HepG2 (cell line): Measurements from ENCODE around the gene DAB1. TPM values are rescaled to one million over a fixed set of nuclear protein-coding genes. Genes with fewer than 3 reads are reported as not detected.

Experiments
- ATAC-seq: fragments of 200-7000 bp; cut with Tn5 transposase; 3 replicates; pipeline ENCODE4 v1.9.1; 2020; ENCODE audit warnings: mild to moderate bottlenecking, moderate library complexity
- BruUV-seq: library from RNA; stranded (reverse); fragments of 400-500 nt; replicated peaks from 2 replicates; lab custom pipeline; 2021; lab: Mats Ljungman, UMichigan
- CTCF ChIA-PET: fragments of 300-600 bp; formaldehyde crosslinking; extraction: SDS; loops from one replicate; lab custom pipeline; 2021; ENCODE audit warnings: low total read pairs, inconsistent platforms, low intra/inter-chr PET ratio; lab: Yijun Ruan, JAX
- POLR2A ChIA-PET: fragments of 350-600 bp; sonication (Branson Sonifier 250); formaldehyde crosslinking; loops from one replicate; lab custom pipeline; 2020; ENCODE audit warnings: antibody characterized with exemption, inconsistent platforms; lab: Yijun Ruan, JAX
- DNase-seq: peaks from one replicate; pipeline ENCODE4 v3.0.0-alpha.2; 2015; ENCODE audit warnings: low spot score
- FAIRE-seq: peaks from 3 replicates; lab custom pipeline; 2011; peaks lifted over from hg19 to GRCh38; lab: Jason Lieb, UNC
- H2AFZ ChIP-seq: one replicate; pipeline ENCODE4 v1.6.1; 2011; ENCODE audit warnings: low read length, inconsistent platforms
- H3K27ac ChIP-seq: fragments of 300-600 bp; 3 replicates; pipeline ENCODE4 v1.8.0; 2011; ENCODE audit warnings: mixed run types, mild to moderate bottlenecking, mixed read lengths, low read length, inconsistent platforms; ENCODE audit not compliant: insufficient read depth; ENCODE audit errors: extremely low read length
- H3K27me3 ChIP-seq, 2 experiments: fragments of 200-600 bp in 1 of 2; 2 replicates in 1 of 2; 3 replicates in 1 of 2; pipeline versions ENCODE4 v1.6.0 to v1.8.0; 2011; ENCODE audit warnings: low read length in 2 of 2, mild to moderate bottlenecking in 2 of 2, moderate library complexity in 2 of 2, inconsistent platforms in 1 of 2; ENCODE audit not compliant: insufficient read depth in 2 of 2, control insufficient read depth in 1 of 2
- H3K36me3 ChIP-seq, 2 experiments: fragments of 200-600 bp in 1 of 2; replicated peaks in 1 of 2; 2 replicates in 1 of 2; 3 replicates in 1 of 2; pipeline versions ENCODE4 v1.5.1 to v1.8.0; 2011; ENCODE audit warnings: low read length in 2 of 2, inconsistent platforms in 1 of 2; ENCODE audit not compliant: insufficient read depth in 2 of 2, control insufficient read depth in 1 of 2
- H3K4me1 ChIP-seq: 2 replicates; pipeline ENCODE4 v1.5.1; 2012; ENCODE audit warnings: low read length, inconsistent platforms; ENCODE audit not compliant: insufficient read depth
- H3K4me2 ChIP-seq: 2 replicates; pipeline ENCODE4 v1.6.0; 2011; ENCODE audit warnings: low read depth, low read length, inconsistent platforms
- H3K4me3 ChIP-seq, 3 experiments: fragments of 200-600 bp in 1 of 3; sonication (generic), shearing (Covaris generic) in 1 of 3; replicated peaks in 1 of 3; 2 replicates each; pipeline ENCODE4 v1.5.1; 2011 to 2016; ENCODE audit warnings: low read length in 3 of 3, inconsistent platforms in 2 of 3, low read depth in 2 of 3, mild to moderate bottlenecking in 2 of 3, control low read depth in 1 of 3, mixed read lengths in 1 of 3; ENCODE audit not compliant: insufficient read depth in 1 of 3
- H3K79me2 ChIP-seq: one replicate; pipeline ENCODE4 v1.6.1; 2011; ENCODE audit warnings: low read length, inconsistent platforms; ENCODE audit not compliant: insufficient read depth
- H3K9ac ChIP-seq: 2 replicates; pipeline ENCODE4 v1.6.0; 2011; ENCODE audit warnings: mild to moderate bottlenecking, low read depth, low read length, inconsistent platforms; ENCODE audit not compliant: insufficient read depth
- H3K9me3 ChIP-seq: 2 replicates; pipeline ENCODE4 v1.5.1; 2012; ENCODE audit warnings: mild to moderate bottlenecking, low read length
- H4K20me1 ChIP-seq: 2 replicates; pipeline ENCODE4 v1.6.0; 2011; ENCODE audit warnings: inconsistent platforms, mild to moderate bottlenecking, low read length, moderate library complexity; ENCODE audit not compliant: insufficient read depth
- AHR ChIP-seq: IDR thresholded peaks from 2 replicates; pipeline ENCODE4 v1.6.1; 2018; ENCODE audit warnings: missing genetic modification reagents, missing compliant biosample characterization
- CENPX ChIP-seq: sonication (generic); formaldehyde crosslinking; IDR thresholded peaks from 2 replicates; pipeline ENCODE4 v1.9.0; 2021; ENCODE audit warnings: mild to moderate bottlenecking, missing genetic modification reagents, moderate library complexity
- ELK4 ChIP-seq: sonication (generic); formaldehyde crosslinking; IDR thresholded peaks from 2 replicates; pipeline ENCODE4 v1.9.0; 2021; ENCODE audit warnings: missing genetic modification reagents, borderline replicate concordance
- IRF2 ChIP-seq: IDR thresholded peaks from 2 replicates; pipeline ENCODE4 v1.6.1; 2018; ENCODE audit warnings: missing genetic modification reagents, missing compliant biosample characterization
- KLF12 ChIP-seq: sonication (generic); formaldehyde crosslinking; IDR thresholded peaks from 2 replicates; pipeline ENCODE4 v1.4.0; 2020; ENCODE audit warnings: missing genetic modification reagents, borderline replicate concordance
- KLF16 ChIP-seq, 2 experiments: sonication (generic) in 1 of 2; formaldehyde crosslinking in 1 of 2; IDR thresholded peaks; 2 replicates each; pipeline versions ENCODE4 v1.6.1 to v1.8.0; 2016 to 2023; ENCODE audit warnings: missing genetic modification reagents in 2 of 2, missing compliant biosample characterization in 1 of 2
- MAZ ChIP-seq, 2 experiments: sonication (generic) in 1 of 2; formaldehyde crosslinking in 1 of 2; IDR thresholded peaks; 2 replicates each; pipeline versions ENCODE4 v1.5.0 to v1.6.1; 2012 to 2020; ENCODE audit warnings: low read depth in 2 of 2, mild to moderate bottlenecking in 2 of 2, borderline replicate concordance in 1 of 2, improper control_type of control experiment in 1 of 2, low read length in 1 of 2, missing genetic modification reagents in 1 of 2, moderate library complexity in 1 of 2
- NCOA1 ChIP-seq: sonication (generic); formaldehyde crosslinking; IDR thresholded peaks from 2 replicates; pipeline ENCODE4 v1.9.0; 2021; ENCODE audit warnings: missing genetic modification reagents
- RFXANK ChIP-seq: IDR thresholded peaks from 2 replicates; pipeline ENCODE4 v1.6.1; 2016
- ZBTB38 ChIP-seq: sonication (generic); formaldehyde crosslinking; IDR thresholded peaks from 2 replicates; pipeline ENCODE4 v1.5.1; 2020; ENCODE audit warnings: mild to moderate bottlenecking, missing genetic modification reagents
- ZGPAT ChIP-seq: IDR thresholded peaks from 2 replicates; pipeline ENCODE4 v1.6.1; 2016; ENCODE audit warnings: mild to moderate bottlenecking
- ZNF280D ChIP-seq: sonication (generic); formaldehyde crosslinking; IDR thresholded peaks from 2 replicates; pipeline ENCODE4 v1.5.1; 2020; ENCODE audit warnings: mild to moderate bottlenecking, missing genetic modification reagents
- ZNF616 ChIP-seq: sonication (generic); formaldehyde crosslinking; IDR thresholded peaks from 2 replicates; pipeline ENCODE4 v1.5.0; 2020; ENCODE audit warnings: low read depth, mild to moderate bottlenecking, missing genetic modification reagents
- whole genome bisulfite sequencing: methylation state at CpG from one replicate; pipeline ENCODE4 v1.1.6; 2017; ENCODE audit warnings: low lambda C conversion rate; 5-methylcytosine and 5-hydroxymethylcytosine counted together
- in situ Hi-C: cut with HindIII; loops from 2 replicates; pipeline ENCODE4 v1.10.0; 2017; ENCODE audit warnings: low pct_unique_long_range_greater_than_20kb; ENCODE audit not compliant: extremely low pct_ligation_motif_present
- intact Hi-C: fragments of 100-400 bp; cut with micrococcal nuclease; formaldehyde crosslinking; loops from one replicate; pipeline ENCODE4 v1.10.0; 2022; ENCODE audit not compliant: unreplicated experiment
- polyA plus RNA-seq, 8 experiments: library from polyadenylated mRNA; depleted of rRNA in 3 of 8; stranded (reverse) in 7 of 8; unstranded in 1 of 8; fragments of >200 nt; fragmentation: Illumina TruSeq in 4 of 8; extraction: Trizol in 4 of 8; gene quantifications; 2 replicates each; pipeline versions ENCODE4 v1.2.1 to v1.2.3, GENCODE V29; 2011 to 2016; ENCODE audit warnings: low read depth in 4 of 8, missing spikeins in 1 of 8, mixed read lengths in 1 of 8; ENCODE audit not compliant: insufficient read depth in 1 of 8
- total RNA-seq, 5 experiments: library from RNA; depleted of rRNA; stranded (reverse); fragments of >200 nt; fragmentation: Illumina TruSeq; extraction: Trizol; gene quantifications; 2 replicates each; pipeline ENCODE4 v1.2.3, GENCODE V29; 2016; ENCODE audit warnings: low read depth in 1 of 5

DAB1 gene
- total and polyA plus RNA-seq, 2 of the 13 experiments (the other 11 are each of a cell fraction or from before 2014, with no cell fraction given): 0.04 to 0.13 TPM

DNA sequence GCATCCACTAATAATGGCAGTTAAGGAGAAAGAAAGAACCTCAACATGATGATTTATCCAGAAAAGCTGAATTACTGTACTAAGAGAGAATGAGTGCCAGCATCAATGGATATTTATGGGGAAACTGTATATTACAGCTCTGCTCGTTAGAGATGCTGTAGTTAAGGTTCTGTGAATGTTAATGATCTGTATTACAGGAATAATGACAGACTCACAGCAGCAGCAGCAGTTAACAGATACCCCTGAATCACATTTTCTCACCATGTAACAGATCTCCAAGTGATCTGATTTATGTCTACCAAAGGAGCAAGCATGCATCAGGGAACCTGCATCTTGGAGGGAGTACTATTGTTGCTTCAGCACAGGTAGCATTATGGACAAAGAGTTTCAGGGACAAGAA lies 377.4 kb downstream of the DAB1 start:
- CTCF ChIA-PET: no interaction called here
- WGBS: 0% methylated on average over 1 of the region's 1 CpG

GRCh38 chr1:57041901-57042300 lies 382.0 kb downstream of the DAB1 start:
- H3K9me3 ChIP-seq: no peaks in the 10 kb centered on the region
- no peak overlapping the region for H2AFZ ChIP-seq
- H3K36me3 ChIP-seq: no peaks in the 10 kb centered on the region
- DNase-seq: no peak
- no peak for FAIRE-seq
- H3K4me2 ChIP-seq: no peak overlapping the region
- H3K27ac ChIP-seq: no peak overlapping the region
- no peaks in the 10 kb centered on the region for H4K20me1 ChIP-seq
- ChIA-PET CTCF (no interaction called here), POLR2A (no interaction called here)
- intact Hi-C loops: no loop called here
- no peaks in the 10 kb centered on the region for H3K79me2 ChIP-seq
- ATAC-seq: no peak
- TF ChIP-seq MAZ (IDR thresholded peaks at IDR 0.05; ENCODE audit: borderline replicate concordance, low read depth, low read length) (no peak), MAZ (CRISPR knock-in tag; IDR thresholded peaks at IDR 0.05; ENCODE audit: low read depth) (no peak), NCOA1 (no peak), ELK4 (CRISPR knock-in tag) (no peak), KLF16 (CRISPR knock-in tag; IDR thresholded peaks at IDR 0.05) (no peak), CENPX (CRISPR knock-in tag) (no peak), ZNF280D (CRISPR knock-in tag) (no peak)
- WGBS: 42% methylated on average over 3 of the region's 3 CpGs
- H3K4me1 ChIP-seq: no peaks in the 10 kb centered on the region
- in situ Hi-C loops: no loop called here
- no TSS peak for BruUV-seq
- no peak overlapping the region for H3K4me3 ChIP-seq
- H3K27me3 ChIP-seq: 0 out of 5 replicates have a peak, but pooled peaks cover 0 to 3% of the 10 kb centered on the region in 2 experiments
- H3K9ac ChIP-seq: no peak overlapping the region

More for the DNA sequence above, 377.4 kb downstream of the DAB1 start:
- POLR2A ChIA-PET: no interaction called here
- no peak for ATAC-seq
- Histone ChIP-seq H3K4me3 (no peak overlapping the region), H3K36me3 (no peaks in the 10 kb centered on the region), H3K4me1 (no peaks in the 10 kb centered on the region), H3K4me2 (no peak overlapping the region)
- in situ Hi-C loops (no loop called here), intact Hi-C loops (no loop called here)
- FAIRE-seq: no peak
- TF ChIP-seq ZNF616: no peak
- no peak for TF ChIP-seq RFXANK (CRISPR knock-in tag)
- no peak for TF ChIP-seq ZGPAT
- TF ChIP-seq AHR (CRISPR knock-in tag): no peak
- no peak for TF ChIP-seq ZBTB38 (CRISPR knock-in tag)
- no peak for TF ChIP-seq KLF12 (CRISPR knock-in tag)
- no peak for TF ChIP-seq IRF2 (CRISPR knock-in tag)
- TF ChIP-seq, all 625 proteins: peak for 0
- Histone ChIP-seq H3K9ac (no peak overlapping the region), H4K20me1 (no peaks in the 10 kb centered on the region), H2AFZ (no peak overlapping the region), H3K9me3 (no peaks in the 10 kb centered on the region), H3K27ac (no peak overlapping the region), H3K79me2 (no peaks in the 10 kb centered on the region), H3K27me3 (peaks cover 0 to 3% of the 10 kb centered on the region in 2 experiments; a peak in 1 of 5 replicates)
- DNase-seq: no peak
- no TSS peak for BruUV-seq
